Measurements from ENCODE around the gene YBEY. TPM values are rescaled to one million over a fixed set of nuclear protein-coding genes. Genes with fewer than 3 reads are reported as not detected.
"Not testable (repeated sequence)": the region's sequence is repeated elsewhere in the genome, so short reads cannot be mapped to it uniquely, and the experiment has no call there.

YBEY gene
- polyA plus RNA-seq, 1 donor from 2014 or later: 88.4 TPM

DNA sequence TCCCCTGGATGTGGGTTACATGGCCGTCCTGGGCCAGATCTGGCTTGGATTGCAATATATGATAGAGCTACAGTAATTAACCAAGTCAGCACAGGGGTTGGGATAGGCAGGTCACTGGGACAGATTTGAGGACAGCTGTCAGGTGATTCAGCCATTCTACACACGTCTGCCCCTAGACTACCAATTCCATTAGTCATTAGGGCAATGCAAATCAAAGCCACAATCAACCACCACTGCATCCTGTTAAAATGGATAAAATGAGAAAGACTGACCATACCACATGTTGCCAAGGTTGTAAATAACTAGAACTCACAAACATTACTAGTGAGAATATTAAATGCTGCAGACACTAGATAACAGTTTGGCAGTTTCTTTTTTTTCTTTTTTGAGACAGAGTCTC, 21.5 kb downstream of the YBEY start:
- no peaks in the 10 kb centered on the region for H3K36me3 ChIP-seq (ENCODE audit: insufficient read depth, low read length)
- TF ChIP-seq SMC3 (conservative IDR thresholded peaks at IDR 0.05; ENCODE audit: poor library complexity) (no peak), MXI1 (conservative IDR thresholded peaks at IDR 0.05; ENCODE audit: poor library complexity, severe bottlenecking) (no peak), RAD21 (conservative IDR thresholded peaks at IDR 0.05) (no peak), TAF1 (IDR thresholded peaks at IDR 0.05; ENCODE audit: low read depth) (no peak), CTCF (IDR thresholded peaks at IDR 0.05; ENCODE audit: poor library complexity, severe bottlenecking) (no peak), EP300 (conservative IDR thresholded peaks at IDR 0.05; ENCODE audit: poor library complexity, severe bottlenecking) (no peak)
- TF ChIP-seq, protein P1, sequence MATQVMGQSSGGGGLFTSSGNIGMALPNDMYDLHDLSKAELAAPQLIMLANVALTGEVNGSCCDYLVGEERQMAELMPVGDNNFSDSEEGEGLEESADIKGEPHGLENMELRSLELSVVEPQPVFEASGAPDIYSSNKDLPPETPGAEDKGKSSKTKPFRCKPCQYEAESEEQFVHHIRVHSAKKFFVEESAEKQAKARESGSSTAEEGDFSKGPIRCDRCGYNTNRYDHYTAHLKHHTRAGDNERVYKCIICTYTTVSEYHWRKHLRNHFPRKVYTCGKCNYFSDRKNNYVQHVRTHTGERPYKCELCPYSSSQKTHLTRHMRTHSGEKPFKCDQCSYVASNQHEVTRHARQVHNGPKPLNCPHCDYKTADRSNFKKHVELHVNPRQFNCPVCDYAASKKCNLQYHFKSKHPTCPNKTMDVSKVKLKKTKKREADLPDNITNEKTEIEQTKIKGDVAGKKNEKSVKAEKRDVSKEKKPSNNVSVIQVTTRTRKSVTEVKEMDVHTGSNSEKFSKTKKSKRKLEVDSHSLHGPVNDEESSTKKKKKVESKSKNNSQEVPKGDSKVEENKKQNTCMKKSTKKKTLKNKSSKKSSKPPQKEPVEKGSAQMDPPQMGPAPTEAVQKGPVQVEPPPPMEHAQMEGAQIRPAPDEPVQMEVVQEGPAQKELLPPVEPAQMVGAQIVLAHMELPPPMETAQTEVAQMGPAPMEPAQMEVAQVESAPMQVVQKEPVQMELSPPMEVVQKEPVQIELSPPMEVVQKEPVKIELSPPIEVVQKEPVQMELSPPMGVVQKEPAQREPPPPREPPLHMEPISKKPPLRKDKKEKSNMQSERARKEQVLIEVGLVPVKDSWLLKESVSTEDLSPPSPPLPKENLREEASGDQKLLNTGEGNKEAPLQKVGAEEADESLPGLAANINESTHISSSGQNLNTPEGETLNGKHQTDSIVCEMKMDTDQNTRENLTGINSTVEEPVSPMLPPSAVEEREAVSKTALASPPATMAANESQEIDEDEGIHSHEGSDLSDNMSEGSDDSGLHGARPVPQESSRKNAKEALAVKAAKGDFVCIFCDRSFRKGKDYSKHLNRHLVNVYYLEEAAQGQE (IDR thresholded peaks at IDR 0.05; ENCODE audit: borderline replicate concordance): no peak

GRCh38 chr21:46308431-46308830, 22.3 kb downstream of the YBEY start:
- Histone ChIP-seq H3K4me3 (ENCODE audit: low read length) (no peak overlapping the region), H3K79me2 (replicated peaks; ENCODE audit: insufficient read depth, low read length) (no peaks in the 10 kb centered on the region), H3K36me3 (ENCODE audit: insufficient read depth, low read length) (no peaks in the 10 kb centered on the region), H3K9ac (ENCODE audit: low read length) (no peak overlapping the region), H3K4me2 (ENCODE audit: low read length) (no peak overlapping the region), H3K9me3 (ENCODE audit: low read length) (no peaks in the 10 kb centered on the region), H2AFZ (ENCODE audit: low read depth, low read length) (no peak overlapping the region), H4K20me1 (ENCODE audit: insufficient read depth) (no peaks in the 10 kb centered on the region), H3K27ac (ENCODE audit: low read length) (no peak overlapping the region), H3F3A (ENCODE audit: insufficient read depth, low read length, poor library complexity, severe bottlenecking) (no peaks in the 10 kb centered on the region), H3K27me3 (ENCODE audit: insufficient read depth, low read depth, low read length) (no peaks in the 10 kb centered on the region), H3K9me2 (ENCODE audit: insufficient read depth, low read length) (no peaks in the 10 kb centered on the region)
- TF ChIP-seq EP300 (conservative IDR thresholded peaks at IDR 0.05; ENCODE audit: poor library complexity, severe bottlenecking) (no peak), CTCF (IDR thresholded peaks at IDR 0.05; ENCODE audit: poor library complexity, severe bottlenecking) (no peak), POLR2AphosphoS5 (IDR thresholded peaks at IDR 0.05) (no peak), EZH2 (IDR thresholded peaks at IDR 0.05; ENCODE audit: borderline replicate concordance, insufficient read depth, low read length, poor library complexity, severe bottlenecking) (no peak), SMC3 (conservative IDR thresholded peaks at IDR 0.05; ENCODE audit: poor library complexity) (no peak), TAF1 (IDR thresholded peaks at IDR 0.05; ENCODE audit: low read depth) (no peak), RAD21 (conservative IDR thresholded peaks at IDR 0.05) (no peak), MXI1 (conservative IDR thresholded peaks at IDR 0.05; ENCODE audit: poor library complexity, severe bottlenecking) (no peak)
- TF ChIP-seq, protein P1 (IDR thresholded peaks at IDR 0.05; ENCODE audit: borderline replicate concordance): no peak

More for the DNA sequence above, 21.5 kb downstream of the YBEY start:
- no peaks in the 10 kb centered on the region for H3K27me3 ChIP-seq (ENCODE audit: insufficient read depth, low read depth, low read length)
- no peak overlapping the region for H3K27ac ChIP-seq (ENCODE audit: low read length)
- H3K4me2 ChIP-seq (ENCODE audit: low read length): no peak overlapping the region
- H3K9ac ChIP-seq (ENCODE audit: low read length): no peak overlapping the region
- H3F3A ChIP-seq (ENCODE audit: insufficient read depth, low read length, poor library complexity, severe bottlenecking): no peaks in the 10 kb centered on the region
- no peaks in the 10 kb centered on the region for H3K9me2 ChIP-seq (ENCODE audit: insufficient read depth, low read length)
- H3K79me2 ChIP-seq (replicated peaks; ENCODE audit: insufficient read depth, low read length): no peaks in the 10 kb centered on the region
- no peaks in the 10 kb centered on the region for H3K9me3 ChIP-seq (ENCODE audit: low read length)
- no peak overlapping the region for H2AFZ ChIP-seq (ENCODE audit: low read depth, low read length)
- H3K4me3 ChIP-seq (ENCODE audit: low read length): no peak overlapping the region
- H4K20me1 ChIP-seq (ENCODE audit: insufficient read depth): no peaks in the 10 kb centered on the region

GRCh38 chr21:46310260-46310659, 24.1 kb downstream of the YBEY start:
- not testable (repeated sequence) for H3K27ac ChIP-seq (ENCODE audit: low read length); H3F3A ChIP-seq (ENCODE audit: insufficient read depth, low read length, poor library complexity, severe bottlenecking); H3K9me3 ChIP-seq (ENCODE audit: low read length); H3K4me3 ChIP-seq (ENCODE audit: low read length); H3K9me2 ChIP-seq (ENCODE audit: insufficient read depth, low read length); H4K20me1 ChIP-seq (ENCODE audit: insufficient read depth); H3K9ac ChIP-seq (ENCODE audit: low read length); H3K79me2 ChIP-seq (replicated peaks; ENCODE audit: insufficient read depth, low read length); H3K27me3 ChIP-seq (ENCODE audit: insufficient read depth, low read depth, low read length); H3K4me2 ChIP-seq (ENCODE audit: low read length); H3K36me3 ChIP-seq (ENCODE audit: insufficient read depth, low read length); H2AFZ ChIP-seq (ENCODE audit: low read depth, low read length)

Data from neural cell (in vitro differentiated cells).